ENCODE measurements around the gene PCSK4. TPM values are rescaled to one million over a fixed set of nuclear protein-coding genes. Genes with fewer than 3 reads are reported as not detected.

Gene PCSK4
- polyA plus RNA-seq, 1 experiment: 0.40 TPM

- POLR2A ChIA-PET: no interaction called here
- no peak for TF ChIP-seq CTCF (IDR thresholded peaks at IDR 0.05; ENCODE audit: low read depth, low read length)
- Histone ChIP-seq H3K9me3 (ENCODE audit: control insufficient read depth, insufficient read depth, low read length) (peaks cover 10% of the 10 kb centered on the region; the same call in 1 of the 2 replicates), H3K27me3 (ENCODE audit: control insufficient read depth, insufficient read depth, low read length) (peaks cover 69% of the 10 kb centered on the region), H3K4me3 (ENCODE audit: low read depth, low read length) (no peak overlapping the region), H3K27ac (ENCODE audit: low read depth, low read length) (no peak overlapping the region)
- CTCF ChIA-PET: no interaction called here
- DNase-seq (ENCODE audit: low read depth, low spot score): no peak
Observed at GRCh38 chr19:1452802-1453524, 37.2 kb downstream of the PCSK4 start.

GRCh38 chr19:1451916-1452801 lies 38.0 kb downstream of the PCSK4 start:
- Histone ChIP-seq H3K4me3 (ENCODE audit: low read depth, low read length) (no peak overlapping the region), H3K27me3 (ENCODE audit: control insufficient read depth, insufficient read depth, low read length) (peaks cover 71% of the 10 kb centered on the region), H3K27ac (ENCODE audit: low read depth, low read length) (no peak overlapping the region), H3K9me3 (ENCODE audit: control insufficient read depth, insufficient read depth, low read length) (peaks cover 10% of the 10 kb centered on the region; the same call in 1 of the 2 replicates)
- no peak for TF ChIP-seq CTCF (IDR thresholded peaks at IDR 0.05; ENCODE audit: low read depth, low read length)
- ChIA-PET POLR2A (no interaction called here), CTCF (no interaction called here)
- no peak for DNase-seq (ENCODE audit: low read depth, low spot score)

GRCh38 chr19:1450735-1451731 lies 39.1 kb downstream of the PCSK4 start:
- Histone ChIP-seq H3K27me3 (ENCODE audit: control insufficient read depth, insufficient read depth, low read length) (peaks cover 70% of the 10 kb centered on the region), H3K9me3 (ENCODE audit: control insufficient read depth, insufficient read depth, low read length) (peaks cover 8% of the 10 kb centered on the region; the same call in 1 of the 2 replicates), H3K4me3 (ENCODE audit: low read depth, low read length) (no peak overlapping the region), H3K27ac (ENCODE audit: low read depth, low read length) (no peak overlapping the region)
- TF ChIP-seq CTCF (IDR thresholded peaks at IDR 0.05; ENCODE audit: low read depth, low read length): no peak
- POLR2A ChIA-PET: no interaction called here
- CTCF ChIA-PET: no interaction called here
- DNase-seq (ENCODE audit: low read depth, low spot score): no peak

GRCh38 chr19:1449467-1450442 lies 40.4 kb downstream of the PCSK4 start, which contains the start of gene APC2:
APC2 (plus strand) TSS chr19:1450121; CDS start chr19:1453002, 2,881 bp downstream.
- no peak within 1 kb of the TSS for H3K27ac ChIP-seq (ENCODE audit: low read depth, low read length)
- DNase-seq (ENCODE audit: low read depth, low spot score): no peak
- ChIA-PET CTCF (no interaction called here), POLR2A (interaction anchor here (0.5 kb wide), 1 partner anchor 96 kb away, joined by 4 read pairs; no protein-coding TSS in a partner anchor)
- H3K9me3 ChIP-seq (ENCODE audit: control insufficient read depth, insufficient read depth, low read length): no peaks in the 10 kb centered on the region; the same call in 1 of the 2 replicates
- TF ChIP-seq CTCF (IDR thresholded peaks at IDR 0.05; ENCODE audit: low read depth, low read length): no peak
- H3K4me3 ChIP-seq (ENCODE audit: low read depth, low read length): peak within 1 kb of the TSS; percentile 43
- peaks cover 67% of the 10 kb centered on the region for H3K27me3 ChIP-seq (ENCODE audit: control insufficient read depth, insufficient read depth, low read length)
